ENCODE measurements around the gene BBS9. TPM values are rescaled to one million over a fixed set of nuclear protein-coding genes. Genes with fewer than 3 reads are reported as not detected.

BBS9 gene
- total RNA-seq, 1 experiment from 2014 or later, result 14.3 TPM

GRCh38 chr7:33582533-33582932, 453.2 kb downstream of the BBS9 start:
- DNase-seq (ENCODE audit: low read depth), result no peak
- in situ Hi-C loops (cut with HindIII; ENCODE audit: low pct_unique_long_range_greater_than_20kb, low sequenced_read_pairs), result no loop called here

- DNase-seq (ENCODE audit: low read depth), result no peak
- in situ Hi-C loops (cut with HindIII; ENCODE audit: low pct_unique_long_range_greater_than_20kb, low sequenced_read_pairs), result no loop called here
Measured at GRCh38 chr7:33589911-33590310, 460.5 kb downstream of the BBS9 start.

- in situ Hi-C loops (cut with HindIII; ENCODE audit: low pct_unique_long_range_greater_than_20kb, low sequenced_read_pairs), result no loop called here
Measured at GRCh38 chr7:33590916-33591315, 461.6 kb downstream of the BBS9 start.

GRCh38 chr7:33591490-33591889, 462.1 kb downstream of the BBS9 start:
- no peak for DNase-seq (ENCODE audit: low read depth)
- in situ Hi-C loops (cut with HindIII; ENCODE audit: low pct_unique_long_range_greater_than_20kb, low sequenced_read_pairs), result no loop called here

More at GRCh38 chr7:33590916-33591315, 461.6 kb downstream of the BBS9 start:
- DNase-seq (ENCODE audit: low read depth), result no peak

- no peak for DNase-seq (ENCODE audit: low read depth)
- in situ Hi-C loops (cut with HindIII; ENCODE audit: low pct_unique_long_range_greater_than_20kb, low sequenced_read_pairs), result no loop called here
Measured at GRCh38 chr7:33592718-33593117, 463.4 kb downstream of the BBS9 start.

- DNase-seq (ENCODE audit: low read depth), result no peak
- in situ Hi-C loops (cut with HindIII; ENCODE audit: low pct_unique_long_range_greater_than_20kb, low sequenced_read_pairs), result no loop called here
Measured at GRCh38 chr7:33593611-33594010, 464.2 kb downstream of the BBS9 start.

- in situ Hi-C loops (cut with HindIII; ENCODE audit: low pct_unique_long_range_greater_than_20kb, low sequenced_read_pairs), result no loop called here
- no peak for DNase-seq (ENCODE audit: low read depth)
Measured at GRCh38 chr7:33596686-33597085, 467.3 kb downstream of the BBS9 start.

GRCh38 chr7:33597181-33597580, 467.8 kb downstream of the BBS9 start:
- in situ Hi-C loops (cut with HindIII; ENCODE audit: low pct_unique_long_range_greater_than_20kb, low sequenced_read_pairs), result no loop called here
- DNase-seq (ENCODE audit: low read depth), result no peak

- DNase-seq (ENCODE audit: low read depth), result no peak
- in situ Hi-C loops (cut with HindIII; ENCODE audit: low pct_unique_long_range_greater_than_20kb, low sequenced_read_pairs), result no loop called here
Measured at GRCh38 chr7:33601101-33601500, 471.7 kb downstream of the BBS9 start.

- no peak for DNase-seq (ENCODE audit: low read depth)
- in situ Hi-C loops (cut with HindIII; ENCODE audit: low pct_unique_long_range_greater_than_20kb, low sequenced_read_pairs), result no loop called here
Measured at GRCh38 chr7:33601884-33602283, 472.5 kb downstream of the BBS9 start.

GRCh38 chr7:33604056-33604455, 474.7 kb downstream of the BBS9 start:
- no peak for DNase-seq (ENCODE audit: low read depth)
- in situ Hi-C loops (cut with HindIII; ENCODE audit: low pct_unique_long_range_greater_than_20kb, low sequenced_read_pairs), result no loop called here

- in situ Hi-C loops (cut with HindIII; ENCODE audit: low pct_unique_long_range_greater_than_20kb, low sequenced_read_pairs), result no loop called here
- no peak for DNase-seq (ENCODE audit: low read depth)
Measured at GRCh38 chr7:33610918-33611317, 481.6 kb downstream of the BBS9 start.

GRCh38 chr7:33612442-33612841, 483.1 kb downstream of the BBS9 start:
- DNase-seq (ENCODE audit: low read depth), result no peak
- in situ Hi-C loops (cut with HindIII; ENCODE audit: low pct_unique_long_range_greater_than_20kb, low sequenced_read_pairs), result no loop called here

GRCh38 chr7:33614357-33615117, 485.2 kb downstream of the BBS9 start:
- in situ Hi-C loops (cut with HindIII; ENCODE audit: low pct_unique_long_range_greater_than_20kb, low sequenced_read_pairs), result no loop called here
- no peak for DNase-seq (ENCODE audit: low read depth)

- DNase-seq (ENCODE audit: low read depth), result no peak
- in situ Hi-C loops (cut with HindIII; ENCODE audit: low pct_unique_long_range_greater_than_20kb, low sequenced_read_pairs), result no loop called here
Measured at GRCh38 chr7:33616752-33617151, 487.4 kb downstream of the BBS9 start.

- in situ Hi-C loops (cut with HindIII; ENCODE audit: low pct_unique_long_range_greater_than_20kb, low sequenced_read_pairs), result no loop called here
- no peak for DNase-seq (ENCODE audit: low read depth)
Measured at GRCh38 chr7:33619264-33619663, 489.9 kb downstream of the BBS9 start.

- no peak for DNase-seq (ENCODE audit: low read depth)
- in situ Hi-C loops (cut with HindIII; ENCODE audit: low pct_unique_long_range_greater_than_20kb, low sequenced_read_pairs), result no loop called here
Measured at GRCh38 chr7:33623267-33623666, 493.9 kb downstream of the BBS9 start.

- in situ Hi-C loops (cut with HindIII; ENCODE audit: low pct_unique_long_range_greater_than_20kb, low sequenced_read_pairs), result no loop called here
- no peak for DNase-seq (ENCODE audit: low read depth)
Measured at GRCh38 chr7:33624215-33624614, 494.9 kb downstream of the BBS9 start.

GRCh38 chr7:33626869-33627268, 497.5 kb downstream of the BBS9 start:
- in situ Hi-C loops (cut with HindIII; ENCODE audit: low pct_unique_long_range_greater_than_20kb, low sequenced_read_pairs), result no loop called here
- no peak for DNase-seq (ENCODE audit: low read depth)

GRCh38 chr7:33627741-33628140, 498.4 kb downstream of the BBS9 start:
- DNase-seq (ENCODE audit: low read depth), result no peak
- in situ Hi-C loops (cut with HindIII; ENCODE audit: low pct_unique_long_range_greater_than_20kb, low sequenced_read_pairs), result no loop called here
